GM12878 (cell line): Measurements from ENCODE around the gene SLC1A7. TPM values are rescaled to one million over a fixed set of nuclear protein-coding genes. Genes with fewer than 3 reads are reported as not detected.

Experiments used
- ATAC-seq: fragments of 200-7000 bp; cut with Tn5 transposase; 3 replicates; pipeline ENCODE4 v1.9.1; 2020; ENCODE audit warnings: mild to moderate bottlenecking, moderate library complexity
- BruUV-seq: library from RNA; stranded (reverse); fragments of 400-500 nt; replicated peaks from 2 replicates; lab custom pipeline; 2021; lab: Mats Ljungman, UMichigan
- CTCF ChIA-PET: fragments of 300-600 bp; sonication (Branson Sonifier 250); formaldehyde crosslinking; extraction: SDS; loops from one replicate; lab custom pipeline; 2021; ENCODE audit warnings: inconsistent platforms; lab: Yijun Ruan, JAX
- POLR2A ChIA-PET: fragments of 350-600 bp; formaldehyde crosslinking; extraction: SDS; loops from one replicate; lab custom pipeline; 2021; ENCODE audit warnings: inconsistent platforms; lab: Charles Lee
- RAD21 ChIA-PET: fragments of 300-600 bp; sonication (Branson Sonifier 250); formaldehyde crosslinking; loops from one replicate; lab custom pipeline; 2023; ENCODE audit warnings: antibody characterized with exemption; ENCODE audit not compliant: unreplicated experiment; lab: Charles Lee
- SMC1A ChIA-PET: fragments of 300-600 bp; sonication (Branson Sonifier 250); formaldehyde crosslinking; loops from one replicate; lab custom pipeline; 2023; ENCODE audit not compliant: unreplicated experiment, uncharacterized antibody; lab: Charles Lee
- DNase-seq: peaks from one replicate; pipeline ENCODE4 v3.0.0-alpha.2; 2011; ENCODE audit warnings: low read depth, low spot score
- FAIRE-seq: peaks from 3 replicates; lab custom pipeline; 2011; peaks lifted over from hg19 to GRCh38; lab: Jason Lieb, UNC
- H2AFZ ChIP-seq: 2 replicates; pipeline ENCODE4 v1.6.0; 2011; ENCODE audit warnings: low read depth, low read length, control low read depth; ENCODE audit not compliant: control insufficient read depth
- H3K27ac ChIP-seq: 2 replicates; pipeline ENCODE4 v1.5.1; 2011; ENCODE audit warnings: control low read depth; ENCODE audit not compliant: control insufficient read depth, insufficient read depth
- H3K27me3 ChIP-seq, 2 experiments: replicated peaks in 1 of 2; 2 replicates each; pipeline versions ENCODE4 v1.6.0 to v1.6.1; 2011; ENCODE audit warnings: low read length in 1 of 2; ENCODE audit not compliant: control insufficient read depth in 2 of 2, insufficient read depth in 2 of 2
- H3K36me3 ChIP-seq, 2 experiments: 2 replicates each; pipeline ENCODE4 v1.5.1; 2011; ENCODE audit warnings: low read length in 1 of 2; ENCODE audit not compliant: control insufficient read depth in 2 of 2, insufficient read depth in 2 of 2
- H3K4me1 ChIP-seq: 2 replicates; pipeline ENCODE4 v1.6.1; 2011; ENCODE audit warnings: mild to moderate bottlenecking, low read length, moderate library complexity, mixed read lengths; ENCODE audit not compliant: control insufficient read depth, insufficient read depth
- H3K4me2 ChIP-seq: 2 replicates; pipeline ENCODE4 v1.6.0; 2011; ENCODE audit warnings: control low read depth; ENCODE audit not compliant: control insufficient read depth, insufficient read depth
- H3K4me3 ChIP-seq: fragments of 200-600 bp; sonication (generic); 2 replicates; pipeline ENCODE4 v1.5.1; 2016
- H3K79me2 ChIP-seq: 2 replicates; pipeline ENCODE4 v1.6.0; 2011; ENCODE audit warnings: low read length; ENCODE audit not compliant: control insufficient read depth, insufficient read depth
- H3K9ac ChIP-seq: 2 replicates; pipeline ENCODE4 v1.8.0; 2011; ENCODE audit warnings: low read length, control low read depth, mixed read lengths; ENCODE audit not compliant: control insufficient read depth, insufficient read depth
- H3K9me3 ChIP-seq: replicated peaks from 3 replicates; pipeline ENCODE4 v1.5.1; 2011; ENCODE audit warnings: mild to moderate bottlenecking, low read length; ENCODE audit not compliant: control insufficient read depth, insufficient read depth
- H4K20me1 ChIP-seq: 2 replicates; pipeline ENCODE4 v1.6.0; 2011; ENCODE audit not compliant: control insufficient read depth, insufficient read depth
- E2F4 ChIP-seq: IDR thresholded peaks from 2 replicates; pipeline ENCODE4 v1.6.1; 2012; ENCODE audit warnings: low read depth, low read length, improper control_type of control experiment
- NBN ChIP-seq: fragments of 450-650 bp; IDR thresholded peaks from 2 replicates; pipeline ENCODE4 v1.6.1; 2016
- PAX8 ChIP-seq: fragments of 450-650 bp; IDR thresholded peaks from 2 replicates; pipeline ENCODE4 v1.6.1; 2017; ENCODE audit warnings: mild to moderate bottlenecking, moderate library complexity
- PBX3 ChIP-seq: IDR thresholded peaks from 2 replicates; pipeline ENCODE4 v1.6.1; 2011; ENCODE audit warnings: mild to moderate bottlenecking, low read depth, low read length, moderate library complexity; ENCODE audit not compliant: insufficient replicate concordance
- PKNOX1 ChIP-seq: fragments of 450-650 bp; IDR thresholded peaks from 2 replicates; pipeline ENCODE4 v1.6.1; 2016; ENCODE audit warnings: mild to moderate bottlenecking
- POLR2AphosphoS5 ChIP-seq: IDR thresholded peaks from 2 replicates; pipeline ENCODE4 v1.6.1; 2011; ENCODE audit warnings: mild to moderate bottlenecking, low read length, inconsistent platforms
- SIX5 ChIP-seq: IDR thresholded peaks from 2 replicates; pipeline ENCODE4 v1.6.1; 2011; ENCODE audit warnings: mild to moderate bottlenecking, low read depth, low read length, moderate library complexity; ENCODE audit not compliant: severe bottlenecking
- SMAD1 ChIP-seq: fragments of 450-650 bp; IDR thresholded peaks from 2 replicates; pipeline ENCODE4 v1.6.1; 2018; ENCODE audit warnings: mild to moderate bottlenecking, low read depth; ENCODE audit not compliant: partially characterized antibody
- SMAD5 ChIP-seq: IDR thresholded peaks from 2 replicates; pipeline ENCODE4 v1.6.1; 2016; ENCODE audit warnings: antibody characterized with exemption, low read depth
- ZNF207 ChIP-seq: fragments of 450-650 bp; IDR thresholded peaks from 2 replicates; pipeline ENCODE4 v1.6.1; 2014; ENCODE audit warnings: antibody characterized with exemption, mild to moderate bottlenecking, borderline replicate concordance
- WGBS: methylation state at CpG from one replicate; pipeline ENCODE4 v1.1.6; 2016; ENCODE audit warnings: low lambda C conversion rate; ENCODE audit not compliant: insufficient replicate concordance, insufficient coverage; ENCODE audit errors: missing lambda C conversion rate; 5-methylcytosine and 5-hydroxymethylcytosine counted together
- in situ Hi-C: fragments of 300-500 bp; cut with MboI; formaldehyde crosslinking; loops from 9 replicates; pipeline ENCODE4 v1.14.3; 2018; ENCODE audit warnings: mixed read lengths
- intact Hi-C: fragments of 100-400 bp; cut with micrococcal nuclease; formaldehyde crosslinking; loops from one replicate; pipeline ENCODE4 v1.14.2; 2022; ENCODE audit not compliant: unreplicated experiment
- polyA plus RNA-seq, 11 experiments: library from polyadenylated mRNA; depleted of rRNA in 4 of 11; unstranded in 6 of 11; stranded (reverse) in 5 of 11; fragments of >200 nt; fragmentation: Nextera tagmentation in 4 of 11; fragmentation: Illumina TruSeq in 1 of 11; extraction: Ambion mirVana in 4 of 11; extraction: Trizol in 1 of 11; gene quantifications; 1 replicate in 1 of 11; 2 replicates in 10 of 11; pipeline versions ENCODE4 v1.2.1 to v1.2.3, GENCODE V29; 2011 to 2016; ENCODE audit warnings: inconsistent platforms in 2 of 11, missing spikeins in 2 of 11, low read depth in 1 of 11
- total RNA-seq, 4 experiments: library from RNA; depleted of rRNA in 3 of 4; stranded (reverse); fragments of >200 nt in 3 of 4; fragmentation: Illumina TruSeq in 1 of 4; extraction: Trizol in 1 of 4; gene quantifications; 2 replicates each; pipeline versions ENCODE4 v1.2.1 to v1.2.3, GENCODE V29; 2013 to 2021

Gene SLC1A7
- total and polyA plus RNA-seq, 10 of the 15 experiments (the other 5 are each of a cell fraction or from before 2014, with no cell fraction given): not detected

- TF ChIP-seq PKNOX1 (peak; percentile 56), PBX3 (peak; percentile 13)
Measured at GRCh38 chr1:53182111-53182593, 39.7 kb upstream of the SLC1A7 start (continued).

GRCh38 chr1:53180951-53181350 is 38.5 kb upstream of the SLC1A7 start:
- FAIRE-seq: no peak
- Histone ChIP-seq H3K79me2 (no peaks in the 10 kb centered on the region), H3K4me3 (no peak overlapping the region), H3K4me1 (no peaks in the 10 kb centered on the region), H3K9ac (no peak overlapping the region), H3K4me2 (no peak overlapping the region), H3K9me3 (no peaks in the 10 kb centered on the region; the same call in 2 of the 3 replicates), H2AFZ (no peak overlapping the region), H4K20me1 (no peaks in the 10 kb centered on the region), H3K27me3 (no peaks in the 10 kb centered on the region; a peak in 1 of 4 replicates), H3K36me3 (no peaks in the 10 kb centered on the region), H3K27ac (no peak overlapping the region)
- BruUV-seq: no TSS peak
- WGBS: 43% methylated on average over 5 of the region's 5 CpGs
- in situ Hi-C loops: loop anchor here (25.0 kb wide), 1 partner anchor 269 kb away; the partner anchor contains the start of gene ECHDC2
- ChIA-PET RAD21 (interaction anchor here (0.6 kb wide), 1 partner anchor 339 kb away, joined by 3 read pairs; the partner anchor contains the start of gene ZYG11A), CTCF (interaction anchor here (0.6 to 4.2 kb wide), 14 partner anchors 7 to 350 kb away, joined by 3 to 32 read pairs (median 4); no protein-coding TSS in a partner anchor), POLR2A (interaction anchor here (1.5 to 2.1 kb wide), 2 partner anchors 14 to 259 kb away, joined by 4 to 7 read pairs; partner anchors contain the start of gene ECHDC2), SMC1A (interaction anchor here (1.1 to 1.2 kb wide), 2 partner anchors 8 to 262 kb away, joined by 3 to 5 read pairs; no protein-coding TSS in a partner anchor)
- TF ChIP-seq E2F4: no peak
- no peak for TF ChIP-seq SIX5
- TF ChIP-seq SMAD1: no peak
- TF ChIP-seq PAX8: no peak
- TF ChIP-seq ZNF207: no peak
- TF ChIP-seq NBN: no peak
- TF ChIP-seq POLR2AphosphoS5: no peak
- no peak for TF ChIP-seq SMAD5
- intact Hi-C loops: no loop called here
- DNase-seq: no peak
- no peak for ATAC-seq
